SK-N-SH (cell line): Measurements from ENCODE around the gene SLC2A11. TPM values are rescaled to one million over a fixed set of nuclear protein-coding genes. Genes with fewer than 3 reads are reported as not detected.

Source experiments
- CTCF ChIA-PET: fragments of 300-600, 350-600 bp; formaldehyde crosslinking; extraction: SDS; loops from one replicate; lab custom pipeline; 2021; lab: Yijun Ruan, JAX
- POLR2A ChIA-PET: fragments of 350-600 bp; sonication (Branson Sonifier 250); formaldehyde crosslinking; extraction: SDS; loops from one replicate; lab custom pipeline; 2020; ENCODE audit warnings: antibody characterized with exemption, inconsistent platforms; lab: Yijun Ruan, JAX
- DNase-seq: peaks from one replicate; pipeline ENCODE4 v3.0.0; 2012
- H2AFZ ChIP-seq: fragments of 200-600 bp; sonication (generic); 2 replicates; pipeline ENCODE4 v1.8.1; 2016; ENCODE audit warnings: antibody characterized with exemption, mild to moderate bottlenecking, low read depth
- H3F3A ChIP-seq: fragments of 200-600 bp; sonication (generic); replicated peaks from 2 replicates; pipeline ENCODE3; 2016; ENCODE audit warnings: antibody characterized with exemption, mild to moderate bottlenecking; ENCODE audit not compliant: insufficient read depth
- H3K27ac ChIP-seq, 2 experiments: fragments of 200-500 bp in 1 of 2; fragments of 200-600 bp in 1 of 2; sonication (Bioruptor generic) in 1 of 2; sonication (generic), shearing (Covaris generic) in 1 of 2; 2 replicates each; pipeline versions ENCODE4 v1.5.1 to v1.6.1; 2014 to 2016; ENCODE audit warnings: low read depth in 2 of 2, inconsistent platforms in 1 of 2, low read length in 1 of 2, mild to moderate bottlenecking in 1 of 2, mixed read lengths in 1 of 2
- H3K27me3 ChIP-seq: fragments of 200-600 bp; sonication (generic), shearing (Covaris generic); 2 replicates; pipeline ENCODE4 v1.6.1; 2016; ENCODE audit warnings: mixed run types; ENCODE audit not compliant: insufficient read depth
- H3K36me3 ChIP-seq, 2 experiments: fragments of 200-500 bp in 1 of 2; fragments of 200-600 bp in 1 of 2; sonication (Bioruptor generic) in 1 of 2; sonication (generic) in 1 of 2; replicated peaks in 1 of 2; 2 replicates each; pipeline versions ENCODE3 to v1.5.1; 2014 to 2016; ENCODE audit warnings: low read length in 1 of 2, mild to moderate bottlenecking in 1 of 2; ENCODE audit not compliant: insufficient read depth in 2 of 2, control insufficient read depth in 1 of 2
- H3K4me1 ChIP-seq, 2 experiments: fragments of 200-500 bp in 1 of 2; fragments of 200-600 bp in 1 of 2; sonication (Bioruptor generic) in 1 of 2; sonication (generic), shearing (Covaris generic) in 1 of 2; 2 replicates each; pipeline versions ENCODE4 v1.5.1 to v1.6.1; 2014 to 2016; ENCODE audit warnings: low read depth in 1 of 2, low read length in 1 of 2, mixed run types in 1 of 2; ENCODE audit not compliant: insufficient read depth in 2 of 2, control insufficient read depth in 1 of 2
- H3K4me2 ChIP-seq: fragments of 200-600 bp; sonication (generic), shearing (Covaris generic); 2 replicates; pipeline ENCODE4 v1.6.1; 2017; ENCODE audit warnings: mixed run types
- H3K4me3 ChIP-seq, 2 experiments: fragments of 200-500 bp in 1 of 2; fragments of 200-600 bp in 1 of 2; sonication (Bioruptor generic) in 1 of 2; sonication (generic), shearing (Covaris generic) in 1 of 2; 2 replicates each; pipeline versions ENCODE4 v1.5.1 to v1.8.1; 2014 to 2016; ENCODE audit warnings: low read depth in 2 of 2, inconsistent platforms in 1 of 2, low read length in 1 of 2, mild to moderate bottlenecking in 1 of 2, mixed read lengths in 1 of 2, moderate library complexity in 1 of 2
- H3K79me2 ChIP-seq: fragments of 200-600 bp; sonication (generic); 2 replicates; pipeline ENCODE4 v1.8.1; 2017; ENCODE audit warnings: mild to moderate bottlenecking; ENCODE audit not compliant: insufficient read depth
- H3K9ac ChIP-seq: fragments of 200-600 bp; sonication (generic); 2 replicates; pipeline ENCODE4 v1.6.1; 2017; ENCODE audit warnings: mixed run types
- H3K9me2 ChIP-seq: fragments of 200-600 bp; sonication (generic); 2 replicates; pipeline ENCODE4 v1.6.1; 2017; ENCODE audit warnings: mixed run types
- H3K9me3 ChIP-seq: fragments of 200-600 bp; sonication (generic); 2 replicates; pipeline ENCODE4 v1.6.1; 2017; ENCODE audit warnings: mixed run types, mild to moderate bottlenecking, moderate library complexity
- H4K20me1 ChIP-seq: fragments of 200-600 bp; sonication (generic); 2 replicates; pipeline ENCODE4 v1.6.1; 2017; ENCODE audit warnings: mild to moderate bottlenecking, mixed run types; ENCODE audit not compliant: insufficient read depth
- ELF1 ChIP-seq: IDR thresholded peaks from 2 replicates; pipeline ENCODE4 v1.4.0; 2012
- FOSL2 ChIP-seq: IDR thresholded peaks from 2 replicates; pipeline ENCODE4 v1.4.0; 2012; ENCODE audit warnings: low read depth, mild to moderate bottlenecking, moderate library complexity, borderline replicate concordance
- GABPA ChIP-seq: IDR thresholded peaks from 2 replicates; pipeline ENCODE4 v1.4.0; 2012; ENCODE audit warnings: low read depth, mild to moderate bottlenecking
- GATA2 ChIP-seq: sonication (generic); formaldehyde crosslinking; IDR thresholded peaks from 2 replicates; pipeline ENCODE4 v1.5.0; 2020; ENCODE audit warnings: mild to moderate bottlenecking, missing genetic modification reagents
- MXI1 ChIP-seq: IDR thresholded peaks from 2 replicates; pipeline ENCODE4 v1.6.1; 2012; ENCODE audit warnings: mild to moderate bottlenecking, low read depth, low read length, improper control_type of control experiment
- NFIC ChIP-seq: IDR thresholded peaks from 2 replicates; pipeline ENCODE4 v1.4.0; 2012; ENCODE audit warnings: borderline replicate concordance
- RCOR1 ChIP-seq: fragments of 150-350 bp; IDR thresholded peaks from 2 replicates; pipeline ENCODE4 v1.6.1; 2017; ENCODE audit warnings: antibody characterized with exemption, low read length
- SMC3 ChIP-seq: IDR thresholded peaks from 2 replicates; pipeline ENCODE4 v1.6.1; 2012; ENCODE audit warnings: low read depth, low read length, improper control_type of control experiment
- YY1 ChIP-seq: IDR thresholded peaks from 2 replicates; pipeline ENCODE4 v1.4.0; 2012; ENCODE audit warnings: low read depth, mild to moderate bottlenecking
- WGBS: methylation state at CpG from one replicate; pipeline ENCODE4 v1.1.6; 2017; ENCODE audit warnings: low lambda C conversion rate; 5-methylcytosine and 5-hydroxymethylcytosine counted together
- polyA plus RNA-seq, 3 experiments: library from polyadenylated mRNA; depleted of rRNA; stranded (reverse); fragments of >200 nt; gene quantifications; 2 replicates each; pipeline ENCODE4 v1.2.3, GENCODE V29; 2012
- TF ChIP-seq, protein P1 (sequence below): IDR thresholded peaks from 2 replicates; pipeline ENCODE4 v1.4.0; 2012; ENCODE audit warnings: low read depth, borderline replicate concordance
- TF ChIP-seq, protein P2 (sequence below): fragments of 150-350 bp; IDR thresholded peaks from 2 replicates; pipeline ENCODE4 v1.6.1; 2017; ENCODE audit warnings: antibody characterized with exemption, low read length, low read depth, borderline replicate concordance
- TF ChIP-seq, protein P3 (sequence below): IDR thresholded peaks from 2 replicates; pipeline ENCODE4 v1.4.0; 2012; ENCODE audit warnings: low read depth
- TF ChIP-seq, protein P4 (sequence below): IDR thresholded peaks from 2 replicates; pipeline ENCODE4; 2012
- TF ChIP-seq, protein P5 (sequence below): fragments of 150-350 bp; IDR thresholded peaks from 2 replicates; pipeline ENCODE4 v1.6.1; 2016; ENCODE audit warnings: mild to moderate bottlenecking, low read depth, low read length
- TF ChIP-seq, protein P6 (sequence below): IDR thresholded peaks from 2 replicates; pipeline ENCODE4 v1.6.1; 2012; ENCODE audit warnings: mild to moderate bottlenecking, low read depth, low read length, moderate library complexity

The SLC2A11 gene
- polyA plus RNA-seq, 1 of the 3 experiments (the other 2 are of a cell fraction), result 21.8 TPM

DNA sequence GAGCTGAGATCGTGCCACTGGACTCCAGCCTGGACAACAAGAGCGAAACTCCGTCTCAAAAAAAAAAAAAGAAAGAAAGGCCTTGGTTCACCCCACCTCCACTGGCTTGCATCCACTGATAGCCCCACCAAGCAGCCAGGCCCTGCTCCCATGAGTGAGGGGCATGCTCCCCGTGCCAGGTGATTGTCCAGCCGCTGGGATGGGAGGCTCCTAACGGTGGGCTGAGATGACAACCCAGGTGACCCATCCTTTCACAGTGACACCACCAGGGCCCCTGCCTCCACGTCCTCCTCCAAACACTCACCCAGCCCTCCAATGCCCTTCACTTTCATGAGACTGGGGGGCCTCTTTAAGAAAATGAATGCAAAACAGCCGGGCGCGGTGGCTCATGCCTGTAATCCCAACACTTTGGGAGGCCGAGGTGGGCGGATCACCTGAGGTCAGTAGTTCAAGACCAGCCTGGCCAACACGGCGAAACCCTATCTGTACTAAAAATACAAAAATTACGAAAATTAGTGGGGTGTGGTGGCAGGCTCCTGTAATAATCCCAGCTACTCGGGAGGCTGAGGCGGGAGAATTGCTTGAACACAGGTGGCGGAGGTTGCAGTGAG lies 10.3 kb upstream of the SLC2A11 start:
- no peak overlapping the region for H3K4me3 ChIP-seq
- no peaks in the 10 kb centered on the region for H4K20me1 ChIP-seq
- 91% methylated on average over 14 of the region's 18 CpGs for WGBS
- no peaks in the 10 kb centered on the region for H3K79me2 ChIP-seq
- H3K9ac ChIP-seq, result no peak overlapping the region
- TF ChIP-seq, protein P1, sequence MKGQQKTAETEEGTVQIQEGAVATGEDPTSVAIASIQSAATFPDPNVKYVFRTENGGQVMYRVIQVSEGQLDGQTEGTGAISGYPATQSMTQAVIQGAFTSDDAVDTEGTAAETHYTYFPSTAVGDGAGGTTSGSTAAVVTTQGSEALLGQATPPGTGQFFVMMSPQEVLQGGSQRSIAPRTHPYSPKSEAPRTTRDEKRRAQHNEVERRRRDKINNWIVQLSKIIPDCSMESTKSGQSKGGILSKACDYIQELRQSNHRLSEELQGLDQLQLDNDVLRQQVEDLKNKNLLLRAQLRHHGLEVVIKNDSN, result no peak
- TF ChIP-seq RCOR1 (no peak), GABPA (no peak), NFIC (no peak), SMC3 (no peak), ELF1 (no peak), YY1 (no peak)
- TF ChIP-seq, protein P2, sequence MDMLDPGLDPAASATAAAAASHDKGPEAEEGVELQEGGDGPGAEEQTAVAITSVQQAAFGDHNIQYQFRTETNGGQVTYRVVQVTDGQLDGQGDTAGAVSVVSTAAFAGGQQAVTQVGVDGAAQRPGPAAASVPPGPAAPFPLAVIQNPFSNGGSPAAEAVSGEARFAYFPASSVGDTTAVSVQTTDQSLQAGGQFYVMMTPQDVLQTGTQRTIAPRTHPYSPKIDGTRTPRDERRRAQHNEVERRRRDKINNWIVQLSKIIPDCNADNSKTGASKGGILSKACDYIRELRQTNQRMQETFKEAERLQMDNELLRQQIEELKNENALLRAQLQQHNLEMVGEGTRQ, result no peak
- TF ChIP-seq, protein P3, sequence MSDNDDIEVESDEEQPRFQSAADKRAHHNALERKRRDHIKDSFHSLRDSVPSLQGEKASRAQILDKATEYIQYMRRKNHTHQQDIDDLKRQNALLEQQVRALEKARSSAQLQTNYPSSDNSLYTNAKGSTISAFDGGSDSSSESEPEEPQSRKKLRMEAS, result no peak
- TF ChIP-seq, all 33 proteins: peak for 0
- Histone ChIP-seq H3F3A (no peaks in the 10 kb centered on the region), H3K36me3 (no peaks in the 10 kb centered on the region), H3K27ac (peak overlapping the region in 1 of 2 experiments; percentile 91; a peak in 2 of 4 replicates), H2AFZ (no peak overlapping the region), H3K4me1 (peaks cover 4 to 36% of the 10 kb centered on the region in 2 experiments), H3K9me3 (no peaks in the 10 kb centered on the region), H3K4me2 (no peak overlapping the region), H3K9me2 (no peaks in the 10 kb centered on the region), H3K27me3 (no peaks in the 10 kb centered on the region)
- POLR2A ChIA-PET, result interaction anchor here (0.6 to 2.5 kb wide), 4 partner anchors 10 to 370 kb away, joined by 3 to 9 read pairs (median 6); partner anchors contain the start of genes MIF and SLC2A11
- DNase-seq, result no peak
- CTCF ChIA-PET, result interaction anchor here (0.9 to 10.1 kb wide), 7 partner anchors 11 to 888 kb away, joined by 3 to 277 read pairs (median 5); partner anchors contain the start of genes C22orf15, CHCHD10, MMP11 and SMARCB1

DNA sequence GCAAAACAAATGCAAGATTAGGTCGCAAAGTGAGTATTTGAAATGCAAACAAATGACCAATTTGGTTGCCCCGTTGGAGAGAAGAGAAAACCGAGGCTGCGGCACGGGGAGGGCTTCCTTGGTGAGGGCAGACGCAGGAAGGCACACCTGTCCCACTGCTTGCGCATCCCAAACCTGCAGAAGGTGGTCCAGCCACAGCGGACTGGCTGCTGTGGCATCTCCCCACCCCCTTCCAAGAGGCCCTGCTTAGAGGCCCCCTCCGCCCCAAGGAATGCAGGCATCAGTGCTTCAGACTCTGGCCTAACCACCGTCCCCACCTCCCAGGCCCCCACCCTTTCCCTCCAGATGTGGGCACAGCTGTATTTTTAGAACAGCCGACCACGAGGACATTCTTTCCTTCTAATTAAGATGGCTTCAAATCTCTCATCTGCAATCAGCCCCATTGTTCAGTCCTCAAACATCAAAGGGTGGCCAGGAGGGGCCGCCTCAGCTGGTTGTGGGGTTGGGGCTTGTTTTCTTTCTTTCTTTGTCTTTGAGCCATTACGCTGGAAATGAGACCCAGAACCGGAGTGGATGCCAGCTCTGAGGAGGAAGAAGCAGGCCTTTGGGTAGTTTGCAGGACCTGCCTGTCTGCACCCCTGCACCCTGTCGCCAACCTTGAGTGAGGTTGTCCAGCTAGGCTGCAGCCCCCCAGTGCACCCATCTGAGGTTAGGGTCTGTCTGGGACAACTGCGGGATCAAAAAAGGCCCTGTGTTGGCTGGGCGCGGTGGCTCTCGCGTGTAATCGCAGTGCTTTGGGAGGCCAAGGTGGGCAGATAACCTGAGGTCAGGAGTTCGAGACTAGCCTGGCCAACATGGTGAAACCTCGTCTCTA lies 9.4 kb upstream of the SLC2A11 start:
- H2AFZ ChIP-seq, result no peak overlapping the region
- no peaks in the 10 kb centered on the region for H3K9me3 ChIP-seq
- no peaks in the 10 kb centered on the region for H3K27me3 ChIP-seq
- H3K4me1 ChIP-seq, result peaks cover 4 to 36% of the 10 kb centered on the region in 2 experiments
- H3F3A ChIP-seq, result no peaks in the 10 kb centered on the region
- no peak overlapping the region for H3K9ac ChIP-seq
- no peak overlapping the region for H3K27ac ChIP-seq
- H3K9me2 ChIP-seq, result no peaks in the 10 kb centered on the region
- DNase-seq, result no peak
- WGBS, result 86% methylated on average over 20 of the region's 24 CpGs
- no peak overlapping the region for H3K4me3 ChIP-seq
- CTCF ChIA-PET, result interaction anchor here (0.9 to 10.1 kb wide), 12 partner anchors 12 to 889 kb away, joined by 3 to 277 read pairs (median 8); partner anchors contain the start of genes C22orf15, CHCHD10, MMP11 and SMARCB1
- POLR2A ChIA-PET, result no interaction called here
- no peaks in the 10 kb centered on the region for H3K36me3 ChIP-seq
- H3K4me2 ChIP-seq, result no peak overlapping the region
- H3K79me2 ChIP-seq, result no peaks in the 10 kb centered on the region
- H4K20me1 ChIP-seq, result no peaks in the 10 kb centered on the region
- TF ChIP-seq, protein P4, sequence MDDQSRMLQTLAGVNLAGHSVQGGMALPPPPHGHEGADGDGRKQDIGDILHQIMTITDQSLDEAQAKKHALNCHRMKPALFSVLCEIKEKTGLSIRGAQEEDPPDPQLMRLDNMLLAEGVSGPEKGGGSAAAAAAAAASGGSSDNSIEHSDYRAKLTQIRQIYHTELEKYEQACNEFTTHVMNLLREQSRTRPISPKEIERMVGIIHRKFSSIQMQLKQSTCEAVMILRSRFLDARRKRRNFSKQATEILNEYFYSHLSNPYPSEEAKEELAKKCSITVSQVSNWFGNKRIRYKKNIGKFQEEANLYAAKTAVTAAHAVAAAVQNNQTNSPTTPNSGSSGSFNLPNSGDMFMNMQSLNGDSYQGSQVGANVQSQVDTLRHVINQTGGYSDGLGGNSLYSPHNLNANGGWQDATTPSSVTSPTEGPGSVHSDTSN, result no peak
- TF ChIP-seq FOSL2 (no peak), GATA2 (CRISPR knock-in tag) (no peak), SMC3 (no peak), YY1 (no peak), MXI1 (no peak)
- TF ChIP-seq, protein P5, sequence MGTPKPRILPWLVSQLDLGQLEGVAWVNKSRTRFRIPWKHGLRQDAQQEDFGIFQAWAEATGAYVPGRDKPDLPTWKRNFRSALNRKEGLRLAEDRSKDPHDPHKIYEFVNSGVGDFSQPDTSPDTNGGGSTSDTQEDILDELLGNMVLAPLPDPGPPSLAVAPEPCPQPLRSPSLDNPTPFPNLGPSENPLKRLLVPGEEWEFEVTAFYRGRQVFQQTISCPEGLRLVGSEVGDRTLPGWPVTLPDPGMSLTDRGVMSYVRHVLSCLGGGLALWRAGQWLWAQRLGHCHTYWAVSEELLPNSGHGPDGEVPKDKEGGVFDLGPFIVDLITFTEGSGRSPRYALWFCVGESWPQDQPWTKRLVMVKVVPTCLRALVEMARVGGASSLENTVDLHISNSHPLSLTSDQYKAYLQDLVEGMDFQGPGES, result no peak
- TF ChIP-seq, protein P1, result no peak
- TF ChIP-seq, protein P6, sequence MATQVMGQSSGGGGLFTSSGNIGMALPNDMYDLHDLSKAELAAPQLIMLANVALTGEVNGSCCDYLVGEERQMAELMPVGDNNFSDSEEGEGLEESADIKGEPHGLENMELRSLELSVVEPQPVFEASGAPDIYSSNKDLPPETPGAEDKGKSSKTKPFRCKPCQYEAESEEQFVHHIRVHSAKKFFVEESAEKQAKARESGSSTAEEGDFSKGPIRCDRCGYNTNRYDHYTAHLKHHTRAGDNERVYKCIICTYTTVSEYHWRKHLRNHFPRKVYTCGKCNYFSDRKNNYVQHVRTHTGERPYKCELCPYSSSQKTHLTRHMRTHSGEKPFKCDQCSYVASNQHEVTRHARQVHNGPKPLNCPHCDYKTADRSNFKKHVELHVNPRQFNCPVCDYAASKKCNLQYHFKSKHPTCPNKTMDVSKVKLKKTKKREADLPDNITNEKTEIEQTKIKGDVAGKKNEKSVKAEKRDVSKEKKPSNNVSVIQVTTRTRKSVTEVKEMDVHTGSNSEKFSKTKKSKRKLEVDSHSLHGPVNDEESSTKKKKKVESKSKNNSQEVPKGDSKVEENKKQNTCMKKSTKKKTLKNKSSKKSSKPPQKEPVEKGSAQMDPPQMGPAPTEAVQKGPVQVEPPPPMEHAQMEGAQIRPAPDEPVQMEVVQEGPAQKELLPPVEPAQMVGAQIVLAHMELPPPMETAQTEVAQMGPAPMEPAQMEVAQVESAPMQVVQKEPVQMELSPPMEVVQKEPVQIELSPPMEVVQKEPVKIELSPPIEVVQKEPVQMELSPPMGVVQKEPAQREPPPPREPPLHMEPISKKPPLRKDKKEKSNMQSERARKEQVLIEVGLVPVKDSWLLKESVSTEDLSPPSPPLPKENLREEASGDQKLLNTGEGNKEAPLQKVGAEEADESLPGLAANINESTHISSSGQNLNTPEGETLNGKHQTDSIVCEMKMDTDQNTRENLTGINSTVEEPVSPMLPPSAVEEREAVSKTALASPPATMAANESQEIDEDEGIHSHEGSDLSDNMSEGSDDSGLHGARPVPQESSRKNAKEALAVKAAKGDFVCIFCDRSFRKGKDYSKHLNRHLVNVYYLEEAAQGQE, result no peak
